ENCODE results near the gene CTDSPL2. TPM values are rescaled to one million over a fixed set of nuclear protein-coding genes. Genes with fewer than 3 reads are reported as not detected.

The CTDSPL2 gene
- total and polyA plus RNA-seq, 2 of the 4 experiments (the other 2 are of a cell fraction), result 17.3 to 47.3 TPM

GRCh38 chr15:44394562-44394961 is 32.9 kb upstream of the CTDSPL2 start:
- TF ChIP-seq CEBPB (IDR thresholded peaks at IDR 0.05; ENCODE audit: low read depth, low read length) (no peak), FOS (IDR thresholded peaks at IDR 0.05; ENCODE audit: low read depth, low read length) (no peak), BHLHE40 (IDR thresholded peaks at IDR 0.05; ENCODE audit: low read depth, low read length) (no peak), ELK1 (IDR thresholded peaks at IDR 0.05; ENCODE audit: borderline replicate concordance, low read depth, low read length) (no peak), CTCF (conservative IDR thresholded peaks at IDR 0.05; ENCODE audit: low read depth, low read length) (no peak), MAFK (IDR thresholded peaks at IDR 0.05; ENCODE audit: low read depth, low read length) (no peak), CHD1 (IDR thresholded peaks at IDR 0.05; ENCODE audit: low read depth, low read length) (no peak), POLR2A (IDR thresholded peaks at IDR 0.05; ENCODE audit: low read depth, low read length) (no peak)
- Histone ChIP-seq H2BK20ac (ENCODE audit: low read depth, low read length) (no peak overlapping the region), H3K56ac (ENCODE audit: extremely low read depth, insufficient read depth, low read length) (no peak overlapping the region), H3K9ac (ENCODE audit: low read depth, low read length) (no peak overlapping the region), H3K23ac (ENCODE audit: low read depth, low read length) (no peak overlapping the region), H3K4ac (ENCODE audit: low read depth, low read length) (no peak overlapping the region), H3K79me1 (ENCODE audit: low read depth in 1 of 2, low read length in 2 of 2) (no peaks in the 10 kb centered on the region), H4K20me1 (ENCODE audit: insufficient read depth, low read length) (no peaks in the 10 kb centered on the region), H3K27ac (ENCODE audit: insufficient read depth, low read length) (no peak overlapping the region), H3K9me3 (ENCODE audit: control insufficient read depth, insufficient read depth, low read length) (no peaks in the 10 kb centered on the region), H4K8ac (ENCODE audit: low read depth in 2 of 2, low read length in 2 of 2) (no peak overlapping the region), H2AK5ac (ENCODE audit: low read depth, low read length) (no peak overlapping the region), H3K4me2 (ENCODE audit: low read depth, low read length) (no peak overlapping the region), H4K5ac (ENCODE audit: low read depth, low read length) (no peak overlapping the region), H4K91ac (ENCODE audit: insufficient read depth, low read depth, low read length) (no peak overlapping the region), H2BK15ac (ENCODE audit: low read depth, low read length) (no peak overlapping the region), H2BK5ac (ENCODE audit: low read depth, low read length, poor library complexity, severe bottlenecking) (no peak overlapping the region), H3K14ac (replicated peaks; ENCODE audit: low read depth, low read length) (no peak overlapping the region), H3K27me3 (ENCODE audit: control insufficient read depth, insufficient read depth, low read length) (no peaks in the 10 kb centered on the region), H2AK9ac (replicated peaks; ENCODE audit: low read depth, low read length, poor library complexity) (no peak overlapping the region), H3K18ac (ENCODE audit: low read depth, low read length) (no peak overlapping the region), H3K4me3 (ENCODE audit: insufficient read depth, low read depth, low read length) (no peak overlapping the region), H3K9me1 (ENCODE audit: insufficient read depth, low read length) (peaks cover 4% of the 10 kb centered on the region), H2BK120ac (ENCODE audit: low read depth, low read length) (no peak overlapping the region), H3K4me1 (ENCODE audit: control insufficient read depth, insufficient read depth, low read length) (no peaks in the 10 kb centered on the region), H2AFZ (replicated peaks; ENCODE audit: low read length, poor library complexity) (no peak overlapping the region), H3K36me3 (ENCODE audit: control insufficient read depth, insufficient read depth, low read length) (peaks cover 2% of the 10 kb centered on the region; the same call in 1 of the 2 replicates)
- ATAC-seq (ENCODE audit: low read depth) (no peak), DNase-seq (no peak)
- ChIA-PET POLR2A (ENCODE audit: unreplicated experiment) (no interaction called here), CTCF (no interaction called here)
- in situ Hi-C loops (cut with MboI; ENCODE audit: low sequenced_read_pairs) (no loop called here), dilution Hi-C loops (cut with HindIII; ENCODE audit: low sequenced_read_pairs, unreplicated experiment) (no loop called here), intact Hi-C loops (cut with micrococcal nuclease) (no loop called here)
- WGBS, 2 experiments (ENCODE audit: extremely low coverage in 2 of 2, insufficient read length in 1 of 2), result no CpG with 5 or more reads among the region's 1 CpG
- BruUV-seq (replicated peaks), result no TSS peak

Data from IMR-90 (cell line).